DMS114 treated with DMSO at 0.1 percent for 48 hours (cell line): ENCODE measurements around the gene INPP5A.

Experiments used
- DNase-seq: peaks from one replicate; lab custom pipeline; 2025; ENCODE audit not compliant: unreplicated experiment; lab: John Stamatoyannopoulos, UW

INPP5A gene

DNA sequence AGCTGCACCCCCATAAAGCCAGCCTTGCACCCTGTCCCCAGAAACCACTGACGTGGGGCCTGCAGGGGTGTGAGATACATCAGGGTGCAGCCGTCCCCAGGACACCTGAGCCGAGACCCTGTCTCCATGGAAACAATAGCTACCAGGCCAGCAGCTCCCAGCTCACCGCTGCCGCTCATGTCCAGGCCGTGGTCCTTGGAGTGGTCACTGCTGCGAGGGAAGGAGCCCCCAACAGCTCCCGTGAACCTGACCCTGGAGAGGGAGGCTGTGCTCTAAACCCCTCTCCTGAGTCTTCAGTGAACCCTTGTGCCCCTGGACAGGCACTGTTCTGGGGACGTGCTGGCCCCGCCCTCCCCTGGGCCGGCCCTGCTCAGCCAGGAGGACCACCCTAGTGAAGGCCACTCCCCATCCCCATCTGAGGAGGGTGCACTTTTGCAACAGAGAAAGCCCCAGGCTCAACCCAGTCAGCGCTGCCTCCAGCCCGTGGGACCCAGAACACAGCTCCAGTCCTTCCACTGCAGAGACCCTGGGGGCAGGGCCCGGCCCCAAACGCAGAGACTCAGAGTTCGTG lies 19.6 kb upstream of the INPP5A start:
- no peak for DNase-seq

DNA sequence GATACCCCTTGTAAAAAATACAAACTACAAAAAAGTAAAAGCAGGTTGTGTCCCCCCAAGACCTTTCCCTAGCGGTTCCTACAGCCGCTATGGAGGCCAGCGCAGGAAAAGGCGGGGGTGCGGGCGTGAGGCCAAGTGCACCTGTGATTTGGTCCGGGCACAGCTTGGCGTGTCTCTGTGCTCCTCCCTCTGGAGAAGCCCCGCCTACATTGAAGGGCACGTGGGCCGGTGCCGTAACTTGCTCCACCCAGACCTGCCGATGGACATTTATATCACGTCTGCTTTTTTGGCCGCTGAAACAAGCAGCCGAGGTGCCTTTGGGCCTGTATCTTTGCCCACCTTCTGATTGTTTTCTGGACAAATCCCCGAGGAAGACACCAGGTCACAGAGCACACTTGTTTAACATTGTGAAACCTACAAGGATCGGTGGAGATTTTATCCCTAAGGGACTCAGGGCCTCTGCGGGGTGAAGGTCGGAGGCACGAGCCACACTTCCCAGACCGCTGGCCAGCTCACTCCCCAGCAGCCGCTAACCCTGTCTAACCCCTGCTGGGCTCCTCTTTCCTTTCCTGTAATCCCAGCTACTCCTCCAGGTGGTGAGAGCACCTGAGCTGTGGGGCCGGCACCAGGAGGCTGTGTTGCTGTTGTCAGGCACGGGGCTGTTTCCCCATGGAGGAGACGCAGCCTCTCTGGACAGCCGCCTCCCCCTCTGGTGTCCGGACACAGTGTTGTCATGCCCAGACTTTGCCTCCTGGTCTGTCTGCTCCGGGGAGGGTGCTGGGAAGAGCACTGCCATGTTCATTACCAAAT lies 18.8 kb upstream of the INPP5A start:
- no peak for DNase-seq

DNA sequence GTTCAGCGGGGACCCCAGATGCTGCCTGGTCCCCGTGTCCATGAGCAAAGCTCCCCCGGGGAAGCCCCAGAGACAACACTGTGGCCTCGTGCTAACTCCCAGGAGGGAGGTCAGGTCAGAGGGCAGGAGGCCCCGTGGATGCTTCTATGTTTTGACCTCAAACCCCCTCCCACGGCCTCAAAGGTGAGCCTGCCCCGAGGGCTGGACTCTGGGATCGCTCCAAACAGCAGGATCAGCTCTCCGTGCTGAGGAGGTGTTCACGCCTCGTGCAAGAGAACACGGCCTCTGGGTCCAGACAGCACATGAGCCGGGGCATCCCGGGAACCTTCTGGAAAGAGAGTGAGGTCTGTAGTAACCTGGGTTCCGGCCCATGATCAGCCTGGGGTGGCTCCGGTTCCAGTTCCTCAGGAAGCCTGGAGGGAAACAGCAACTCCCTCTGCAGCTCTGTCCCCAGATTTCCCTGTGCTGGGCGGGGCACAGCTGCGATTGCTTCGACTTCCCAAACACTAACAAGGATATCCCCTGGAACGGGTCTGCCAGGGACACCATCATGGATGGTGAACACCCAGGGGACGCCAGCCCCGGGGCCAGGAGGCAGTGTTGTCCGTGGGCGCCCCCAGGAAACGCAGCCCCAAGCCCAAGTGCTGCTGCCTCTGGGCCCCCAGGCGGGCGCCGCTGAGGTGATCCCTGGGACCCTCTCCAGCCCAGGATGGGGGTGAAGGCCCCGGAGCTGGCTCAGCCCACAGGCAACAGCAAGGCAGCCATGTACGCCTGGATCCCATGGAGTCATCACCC lies 18.0 kb upstream of the INPP5A start:
- no peak for DNase-seq

DNA sequence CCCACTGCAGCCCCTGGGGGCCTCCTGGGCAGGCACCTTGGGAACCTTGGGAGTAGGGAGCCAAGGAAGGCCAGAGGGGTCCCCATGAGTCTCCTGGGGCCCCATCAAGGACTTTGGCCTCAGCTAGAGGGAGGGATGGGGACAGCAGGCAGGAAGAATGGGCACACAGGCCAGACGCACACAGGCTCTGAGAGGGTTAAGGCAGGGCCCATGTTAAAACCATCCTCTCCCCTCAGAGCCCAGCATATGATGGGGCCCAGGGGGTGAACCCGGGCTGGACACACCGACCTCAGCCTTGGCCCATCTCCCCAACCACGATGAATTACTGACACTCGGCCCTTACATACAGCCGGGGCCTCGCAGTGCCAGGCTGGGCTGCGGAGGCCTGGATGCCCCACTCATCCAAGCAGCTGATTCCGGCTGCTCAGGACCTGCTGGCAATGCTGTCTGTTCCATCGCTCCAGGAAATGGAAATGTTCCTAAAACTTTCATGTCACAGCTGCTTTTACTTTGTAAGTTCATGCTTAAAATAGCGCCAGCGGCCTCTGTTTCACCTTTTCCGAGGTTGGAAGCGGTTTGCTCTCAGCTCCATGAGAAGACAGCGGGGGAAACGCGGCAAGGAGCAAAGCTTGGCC lies 17.3 kb upstream of the INPP5A start:
- no peak for DNase-seq

DNA sequence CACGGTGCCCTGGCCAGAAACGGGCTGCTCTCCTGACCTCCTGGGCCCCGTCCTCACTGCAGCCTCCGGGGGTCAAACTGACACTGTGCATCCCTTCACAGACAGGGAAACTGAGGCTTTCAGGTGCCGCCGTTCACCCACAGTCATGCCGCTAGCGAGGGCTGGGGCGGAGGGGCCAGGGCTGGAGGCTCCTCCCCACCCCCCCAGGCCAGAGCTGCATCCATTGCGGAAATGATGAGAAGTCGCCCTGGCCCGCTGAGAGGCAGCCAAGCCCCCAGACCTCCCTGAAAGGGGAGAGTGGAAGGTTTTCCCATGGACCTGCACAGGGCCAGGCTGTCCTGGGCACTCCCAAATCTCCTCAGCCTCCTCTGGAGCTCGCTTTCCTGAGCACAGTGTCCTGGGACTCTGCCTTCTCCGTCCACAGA lies 16.5 kb upstream of the INPP5A start:
- DNase-seq, result no peak

DNA sequence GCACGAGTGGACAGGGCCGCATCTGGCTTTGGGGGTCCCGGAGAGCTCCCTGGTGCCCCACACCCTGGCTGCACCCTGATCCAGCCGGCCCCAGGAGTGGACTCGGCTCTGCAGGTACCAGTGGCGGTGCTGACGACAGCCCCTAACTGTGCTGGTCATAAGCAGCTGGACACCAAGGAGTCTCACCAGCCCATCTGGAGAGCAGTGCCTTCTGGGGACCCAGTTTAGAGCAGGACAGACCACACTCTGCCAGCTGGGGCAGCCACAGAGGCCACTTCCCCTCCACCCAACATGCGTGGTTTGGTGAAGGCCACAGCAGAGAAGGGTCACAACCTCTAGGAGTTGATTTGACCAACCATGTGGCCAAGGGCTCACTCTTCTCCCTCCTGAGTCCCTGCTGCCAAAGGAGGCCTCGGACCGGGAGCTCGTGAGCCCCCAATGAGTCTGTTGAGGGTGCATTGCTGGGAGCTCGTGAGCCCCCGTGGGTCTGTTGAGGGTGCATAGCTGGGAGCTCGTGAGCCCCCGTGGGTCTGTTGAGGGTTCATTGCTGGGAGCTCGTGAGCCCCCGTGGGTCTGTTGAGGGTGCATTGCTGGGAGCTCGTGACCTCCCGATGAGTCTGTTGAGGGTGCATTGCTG lies 16.0 kb upstream of the INPP5A start:
- no peak for DNase-seq

DNA sequence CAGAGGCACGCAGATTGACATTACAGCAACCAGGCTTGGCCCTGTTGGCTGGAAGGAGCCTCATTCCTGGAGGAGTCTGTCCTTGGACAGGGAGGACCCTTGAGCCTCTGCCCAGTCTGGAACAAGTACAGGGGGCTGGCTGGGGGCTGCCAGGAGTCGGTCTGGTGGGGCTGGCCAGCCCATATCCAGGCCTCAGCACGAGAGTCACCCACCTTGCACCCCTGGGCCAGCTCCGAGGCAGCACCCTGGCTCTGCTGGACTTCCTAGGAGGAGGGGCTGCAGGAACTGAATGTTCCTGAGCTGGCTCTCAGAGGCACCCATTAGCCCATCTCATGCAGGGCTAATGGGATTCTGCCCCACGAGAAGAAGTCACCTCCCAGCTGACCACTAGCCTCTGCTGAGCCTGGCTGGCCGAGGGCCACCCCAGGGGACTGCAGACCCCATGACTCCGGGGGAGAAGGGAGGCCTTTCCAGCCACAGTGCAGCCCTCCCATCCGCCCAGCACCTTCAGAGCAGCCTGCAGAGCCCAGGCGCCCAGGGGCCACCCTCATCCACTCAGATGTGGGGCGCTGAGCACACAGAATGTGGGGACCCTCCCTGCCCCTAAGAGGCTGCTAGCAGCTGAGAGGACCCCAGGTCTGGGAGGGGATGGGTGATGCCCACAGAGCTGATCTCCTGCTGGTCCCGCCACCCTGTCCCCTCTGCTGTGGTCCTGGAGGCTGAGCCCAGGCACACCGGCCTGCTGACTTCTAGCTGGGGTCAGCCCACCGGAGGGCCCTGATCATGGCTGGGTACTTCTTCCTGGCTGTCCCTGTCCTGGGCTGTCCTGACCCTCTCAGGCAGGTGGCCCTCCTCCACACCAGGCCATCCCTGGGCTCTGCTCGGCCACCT lies 14.8 kb upstream of the INPP5A start:
- DNase-seq, result no peak

DNA sequence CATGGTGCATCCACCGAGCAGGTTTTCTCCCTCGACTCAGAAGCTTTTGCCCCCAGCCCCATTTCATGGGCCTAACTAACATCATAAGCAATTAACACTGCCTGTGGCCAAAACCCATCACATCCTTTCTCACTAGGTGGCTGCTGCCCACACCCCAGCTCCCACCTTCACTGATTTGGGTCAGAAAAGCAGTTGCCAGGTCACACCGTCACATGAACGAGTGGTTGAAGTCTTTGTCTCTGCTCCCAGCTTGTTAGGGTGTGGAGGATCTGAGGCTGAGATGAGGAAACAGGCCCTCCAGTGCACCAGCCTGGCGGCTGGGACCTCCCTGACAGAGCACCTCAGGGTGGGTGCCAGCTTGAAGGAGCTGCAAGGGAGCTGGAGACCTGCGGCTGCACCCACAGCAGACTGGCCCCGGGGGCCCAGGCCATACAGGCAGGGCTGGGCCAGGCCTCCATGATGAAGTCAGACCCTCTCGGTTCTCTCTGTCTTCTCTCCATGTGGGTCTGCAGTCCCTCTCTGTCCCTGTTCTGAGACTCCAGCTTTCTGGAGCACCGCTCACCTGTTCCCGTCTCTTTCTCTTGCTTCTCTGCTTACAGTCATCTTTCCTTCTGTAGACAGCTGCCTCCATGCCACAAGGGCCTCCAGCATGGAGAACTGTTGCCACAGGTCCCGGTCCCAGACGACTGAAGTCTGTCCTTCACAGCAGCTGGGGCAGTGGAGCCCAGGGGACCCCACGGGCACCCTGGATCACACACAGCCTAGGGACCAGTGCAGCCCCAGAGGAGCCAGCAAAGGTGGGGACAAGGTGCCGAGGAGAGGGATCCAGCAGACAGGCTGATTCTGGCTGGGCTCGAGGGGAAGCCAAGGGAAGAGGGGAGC lies 13.8 kb upstream of the INPP5A start:
- DNase-seq, result no peak

DNA sequence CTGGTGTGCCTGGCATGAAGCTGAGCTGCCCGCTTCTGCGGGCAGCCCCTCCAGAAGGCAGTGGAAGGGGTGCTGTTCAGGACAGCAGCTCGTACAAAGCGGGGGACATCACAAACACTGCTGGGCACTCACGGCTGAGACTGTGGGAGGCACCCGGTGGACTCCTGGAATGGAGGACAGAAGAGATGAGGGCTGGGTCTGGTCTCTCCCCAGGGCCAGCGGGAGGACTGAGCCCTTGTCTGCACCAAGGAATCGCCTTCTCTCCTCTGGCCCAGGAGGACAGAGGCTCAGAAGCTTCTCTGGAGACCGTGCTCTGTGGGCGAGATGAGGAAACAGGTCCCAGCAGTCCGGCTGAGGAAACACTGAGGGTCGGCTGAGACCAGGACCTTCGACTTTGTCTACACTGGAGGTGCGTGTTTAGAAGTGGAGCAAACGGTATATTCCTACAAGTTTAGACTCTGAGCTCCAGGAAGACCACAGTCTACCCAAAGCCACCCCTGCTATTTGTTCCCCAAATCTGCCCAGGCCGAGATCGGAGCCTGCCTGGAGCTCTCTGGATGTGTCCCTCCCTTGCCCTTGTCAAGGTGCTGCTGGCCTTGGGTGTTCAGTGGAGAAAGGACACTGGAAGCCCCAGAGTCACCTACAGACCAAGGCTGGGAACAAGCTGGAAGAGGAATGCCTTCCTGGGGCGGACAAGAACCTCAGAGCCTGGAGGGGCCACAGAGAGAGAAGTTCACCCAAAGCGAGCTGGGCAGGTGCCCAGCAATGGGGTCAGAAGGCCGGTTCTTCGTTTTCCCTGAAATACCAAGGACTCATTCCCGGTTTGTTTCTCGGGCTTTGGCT lies 12.9 kb upstream of the INPP5A start:
- no peak for DNase-seq

DNA sequence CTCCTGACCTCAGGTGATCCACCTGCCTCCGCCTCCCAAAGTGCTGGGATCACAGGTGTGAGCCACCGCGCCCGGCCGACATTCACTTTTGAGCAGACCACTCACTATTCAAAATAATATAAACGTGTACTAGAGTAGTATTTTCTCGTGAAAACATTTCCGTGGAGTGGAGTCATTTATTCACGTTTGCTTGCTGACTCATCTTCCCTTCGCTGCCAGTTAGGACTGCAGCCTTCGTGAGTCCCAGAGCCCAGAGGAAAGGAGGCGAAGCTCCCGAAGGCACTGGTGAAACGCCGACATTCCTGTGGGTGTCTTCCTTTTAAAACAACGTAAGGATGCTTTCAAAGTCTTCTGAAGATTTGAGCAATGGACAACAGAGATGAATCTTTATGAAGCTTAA lies 10.9 kb upstream of the INPP5A start:
- DNase-seq, result no peak

DNA sequence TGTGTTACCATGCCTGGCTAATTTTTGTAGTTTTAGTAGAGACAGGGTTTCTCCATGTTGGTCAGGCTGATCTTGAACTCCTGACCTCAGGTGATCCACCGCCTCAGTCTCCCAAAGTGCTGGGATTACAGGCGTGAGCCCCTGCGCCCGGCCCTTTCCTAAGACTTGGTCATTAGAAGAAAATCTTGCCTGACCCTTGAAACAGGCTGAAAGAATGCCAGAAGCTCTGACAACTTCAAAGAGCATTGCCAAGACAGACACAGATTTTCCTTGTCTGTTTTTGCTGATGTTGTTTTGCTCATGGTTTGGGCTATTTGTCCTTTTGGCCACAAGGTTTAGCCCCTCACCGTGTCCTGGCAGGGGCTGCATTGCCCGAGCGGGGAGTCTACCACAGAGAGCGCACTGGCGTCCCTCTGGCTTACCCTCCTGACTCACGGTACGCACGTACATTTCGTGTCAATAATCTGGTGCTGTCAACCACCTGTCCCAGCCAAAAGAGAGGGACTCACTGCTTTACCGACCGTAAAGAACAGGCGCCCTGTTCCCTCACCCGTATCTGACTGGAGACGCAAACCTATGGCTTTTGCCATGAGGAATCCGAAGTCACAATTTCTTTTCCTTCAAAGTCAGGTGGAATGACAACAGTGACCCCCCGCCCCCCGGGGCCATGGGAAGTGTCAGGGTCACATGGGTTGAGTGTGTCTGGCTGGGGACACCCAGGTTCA lies 10.1 kb upstream of the INPP5A start:
- no peak for DNase-seq

DNA sequence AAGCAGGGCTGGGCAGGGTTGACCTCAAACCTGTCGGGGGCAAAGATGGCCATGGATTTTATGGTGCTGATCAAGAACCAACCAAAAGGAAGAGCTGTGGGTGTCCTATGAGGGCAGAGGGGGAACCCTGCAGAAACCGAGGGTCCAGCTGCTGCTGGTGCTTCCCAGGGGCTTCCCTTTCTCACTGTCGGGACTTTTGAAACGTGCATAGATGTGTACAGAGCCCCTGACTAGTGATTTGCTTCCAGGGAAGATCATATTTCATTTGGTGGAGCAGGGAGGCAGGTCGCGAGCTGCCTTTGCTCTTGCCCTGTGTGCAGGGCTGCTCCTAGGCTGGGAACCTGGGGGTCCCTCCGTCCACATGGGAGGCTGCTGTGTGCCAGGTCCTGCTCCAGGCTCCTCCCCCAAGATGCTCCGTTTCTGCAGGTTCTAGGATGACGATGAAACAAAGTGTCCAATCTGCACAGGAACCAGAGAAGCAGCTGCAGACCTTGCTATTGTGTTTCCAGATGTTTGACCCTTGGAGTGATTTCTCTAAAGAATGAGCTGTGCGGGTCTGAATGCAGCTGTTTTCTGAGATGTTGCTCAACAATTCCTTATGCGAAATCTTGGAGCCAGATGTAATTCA lies 9.4 kb upstream of the INPP5A start:
- no peak for DNase-seq

DNA sequence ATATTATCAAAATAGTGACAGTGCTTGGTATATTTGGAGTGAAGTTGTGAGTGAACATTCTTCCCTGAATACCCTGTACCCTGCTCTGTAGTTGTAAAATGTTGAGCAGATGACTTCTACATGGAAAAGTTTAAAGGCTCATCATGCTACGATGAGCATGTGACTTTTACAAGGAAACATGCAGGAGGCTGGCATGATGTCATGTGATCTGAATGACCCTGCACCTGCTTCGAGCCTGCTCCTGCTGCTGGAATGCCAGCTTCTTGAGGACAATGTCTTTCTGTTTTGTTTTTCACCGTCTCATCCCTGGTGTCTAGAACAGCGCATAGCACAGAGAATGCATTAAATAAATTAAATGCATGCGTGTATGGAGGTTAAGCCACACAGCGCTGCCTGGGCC lies 5.4 kb upstream of the INPP5A start:
- no peak for DNase-seq

DNA sequence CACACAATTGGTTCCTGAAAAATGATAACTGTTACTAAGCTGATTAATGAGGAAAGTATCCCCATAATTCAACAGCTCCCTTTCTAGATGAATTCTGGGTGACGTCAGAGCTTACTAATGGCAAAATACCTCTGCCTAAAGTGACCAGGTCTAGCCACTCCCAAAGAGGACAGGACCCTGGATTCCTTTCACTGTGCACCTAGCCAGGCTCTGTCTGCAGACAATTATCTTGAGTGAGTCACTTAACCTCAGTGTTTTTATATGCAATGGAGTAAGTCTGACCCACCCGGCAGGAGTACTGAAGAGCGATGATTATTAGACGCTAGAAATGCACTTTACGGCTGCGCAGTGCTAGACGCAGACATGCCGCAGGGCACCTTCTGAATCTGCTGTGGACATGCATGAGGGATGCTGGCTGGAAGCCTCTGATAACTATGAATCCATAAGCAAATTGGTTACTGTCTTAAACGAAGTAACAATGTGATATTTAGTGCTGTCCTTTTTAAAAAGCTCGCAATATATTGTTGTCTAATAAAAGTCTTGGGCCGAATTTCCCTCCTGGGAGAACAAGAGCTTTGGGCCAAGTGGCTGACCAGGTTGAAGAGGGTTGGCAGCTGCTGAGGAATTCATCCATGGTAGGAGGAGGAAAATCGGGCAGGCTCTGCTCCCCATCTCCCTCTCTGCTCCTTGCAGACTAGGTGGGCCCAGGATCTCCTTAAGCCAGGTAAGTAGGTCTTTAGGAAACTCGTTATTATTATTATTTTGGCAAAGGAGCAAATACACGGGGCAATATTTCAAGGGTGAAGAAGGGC lies 4.6 kb upstream of the INPP5A start:
- DNase-seq, result no peak

DNA sequence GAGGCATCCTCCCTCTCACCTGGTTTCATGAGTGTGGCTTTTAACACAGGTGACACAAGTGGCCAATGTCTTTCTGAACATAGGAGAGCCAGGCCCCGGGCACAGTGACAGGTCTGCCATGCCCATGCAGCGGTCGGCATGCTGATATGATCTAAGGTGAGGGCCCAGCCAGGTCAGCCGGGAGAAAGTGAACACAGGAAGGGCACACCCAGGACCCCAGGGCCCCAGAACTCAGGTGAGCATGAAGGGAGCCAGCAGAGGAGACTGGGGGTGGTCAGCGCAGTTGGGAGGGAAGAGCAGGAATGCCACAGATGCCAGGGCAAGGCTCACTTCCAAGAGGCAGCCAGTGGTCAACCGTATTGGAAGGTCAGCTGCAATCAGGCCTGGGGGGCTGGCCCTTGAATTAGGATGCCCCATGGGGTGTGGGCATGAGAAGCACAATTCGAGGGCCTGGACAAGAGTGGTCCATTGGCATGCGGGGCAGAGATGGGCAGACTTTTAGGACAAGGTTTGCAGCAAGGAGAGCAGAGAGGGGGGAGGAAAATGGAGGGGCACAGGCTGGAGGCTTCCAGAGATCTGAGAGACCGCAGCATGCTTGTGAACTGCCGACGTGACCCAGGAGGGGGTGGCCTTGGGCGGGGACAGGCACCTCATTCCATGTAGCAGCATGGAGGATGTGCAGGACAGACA lies 3.9 kb upstream of the INPP5A start:
- DNase-seq, result no peak
